ENCODE measurements around the gene SURF6. TPM values are rescaled to one million over a fixed set of nuclear protein-coding genes. Genes with fewer than 3 reads are reported as not detected.

The SURF6 gene
- total RNA-seq, 4 donors from 2014 or later, result 14.5 to 28.6 (median 22.0) TPM

DNA sequence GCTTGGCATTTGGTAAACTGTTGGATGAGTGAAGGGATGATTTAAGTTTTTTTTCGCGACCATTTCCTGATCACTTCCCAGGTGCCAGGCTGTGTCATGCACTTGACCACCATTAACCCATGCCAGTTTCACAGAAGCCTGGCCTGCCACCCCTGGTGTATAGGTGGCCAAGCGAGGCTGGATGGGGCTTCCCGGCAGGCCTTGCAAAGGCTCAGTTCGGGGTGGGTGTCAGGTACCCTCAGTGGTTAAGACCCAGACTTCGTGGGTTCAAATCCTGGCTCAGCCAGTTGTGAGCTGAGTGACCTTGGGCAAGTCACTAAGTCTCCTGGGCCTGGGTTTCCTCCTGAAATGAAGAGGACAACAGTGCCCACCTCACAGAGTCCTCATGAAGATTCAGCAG is 9.6 kb upstream of the SURF6 start:
- peaks cover 34 to 75% (median 38%) of the 10 kb centered on the region in 3 donors for H3K36me3 ChIP-seq
- H3K4me3 ChIP-seq, result no peak overlapping the region
- DNase-seq, result no peak
- H3K27ac ChIP-seq, result no peak overlapping the region
- H3K9me3 ChIP-seq, result no peaks in the 10 kb centered on the region
- peaks cover 16 to 65% (median 24%) of the 10 kb centered on the region in 3 donors for H3K4me1 ChIP-seq
- no peak for TF ChIP-seq CTCF (IDR thresholded peaks at IDR 0.05)
- no peaks in the 10 kb centered on the region for H3K27me3 ChIP-seq
- 84 to 95% methylated on average over 5 of the region's 6 CpGs for WGBS, 2 donors
- intact Hi-C loops (cut with DNase I), result no loop called here

DNA sequence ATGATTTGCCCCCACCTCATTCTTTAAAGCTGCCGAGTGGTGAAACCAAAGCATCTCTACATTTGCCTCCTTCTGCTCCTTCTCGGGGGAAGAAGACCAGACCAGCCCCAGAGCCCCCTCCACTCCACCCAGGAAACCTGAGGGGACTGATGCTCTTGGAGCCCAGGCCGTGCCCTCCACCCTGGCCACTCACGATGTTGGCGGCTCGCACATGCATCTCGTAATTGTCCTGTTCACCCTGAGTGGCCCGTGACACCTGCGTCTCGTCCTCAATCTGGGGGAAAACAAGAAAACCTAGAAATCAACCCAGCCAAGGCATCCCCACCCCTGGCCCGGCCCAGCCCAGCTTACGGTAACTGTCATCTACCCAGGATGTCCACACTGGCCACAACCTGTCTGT is 9.0 kb upstream of the SURF6 start:
- Histone ChIP-seq H3K27me3 (no peaks in the 10 kb centered on the region), H3K9me3 (no peaks in the 10 kb centered on the region), H3K4me3 (no peak overlapping the region), H3K4me1 (peaks cover 17 to 65% (median 22%) of the 10 kb centered on the region in 3 donors), H3K36me3 (peaks cover 28 to 75% (median 32%) of the 10 kb centered on the region in 3 donors), H3K27ac (no peak overlapping the region)
- DNase-seq, result no peak
- intact Hi-C loops (cut with DNase I), result no loop called here
- TF ChIP-seq POLR2A (IDR thresholded peaks at IDR 0.05), result no peak
- TF ChIP-seq CTCF (IDR thresholded peaks at IDR 0.05), result no peak
- WGBS, 2 donors, result 95 to 100% methylated on average over 2 to 9 of the region's 12 CpGs

GRCh38 chr9:133344071-133344470 is 8.1 kb upstream of the SURF6 start:
- no peak overlapping the region for H3K27ac ChIP-seq
- intact Hi-C loops (cut with DNase I), result no loop called here
- H3K27me3 ChIP-seq, result no peaks in the 10 kb centered on the region
- H3K4me3 ChIP-seq, result no peak overlapping the region
- peaks cover 13 to 65% (median 20%) of the 10 kb centered on the region in 3 donors for H3K4me1 ChIP-seq
- no peaks in the 10 kb centered on the region for H3K9me3 ChIP-seq
- no peak for TF ChIP-seq POLR2A (IDR thresholded peaks at IDR 0.05)
- no peak for TF ChIP-seq CTCF (IDR thresholded peaks at IDR 0.05)
- no peak for DNase-seq
- 87 to 92% methylated on average over 3 to 10 of the region's 19 CpGs for WGBS, 2 donors
- peaks cover 23 to 71% (median 26%) of the 10 kb centered on the region in 3 donors for H3K36me3 ChIP-seq

DNA sequence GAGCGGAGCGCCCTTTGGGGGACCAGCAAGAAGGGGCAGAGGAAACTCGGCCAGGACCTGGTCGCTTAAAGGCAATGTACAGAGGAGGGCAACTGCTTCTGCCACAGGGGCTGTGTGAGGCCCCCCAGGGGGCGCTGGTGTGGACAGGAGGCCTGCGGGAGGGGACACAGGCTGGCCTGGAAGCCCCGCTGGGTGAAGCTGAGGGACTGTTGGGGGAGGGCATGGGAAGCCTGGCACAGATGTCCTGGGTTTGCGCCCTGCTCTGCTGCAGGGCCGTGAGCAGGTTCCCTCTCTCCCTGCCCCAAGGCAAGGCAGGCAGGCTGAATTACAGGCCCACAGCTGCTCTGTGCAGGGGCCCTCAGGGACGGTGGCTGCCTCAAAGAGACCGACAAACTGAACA is 6.6 kb upstream of the SURF6 start:
- Histone ChIP-seq H3K4me1 (peaks cover 8 to 65% (median 18%) of the 10 kb centered on the region in 3 donors), H3K36me3 (peaks cover 23 to 69% (median 26%) of the 10 kb centered on the region in 3 donors), H3K27me3 (no peaks in the 10 kb centered on the region), H3K9me3 (no peaks in the 10 kb centered on the region), H3K27ac (peak overlapping the region in 2 of 4 donors; percentile 17 to 37), H3K4me3 (no peak overlapping the region)
- DNase-seq, result no peak
- TF ChIP-seq POLR2A (IDR thresholded peaks at IDR 0.05), result no peak
- intact Hi-C loops (cut with DNase I), result no loop called here
- WGBS, 2 donors, result 66 to 83% methylated on average over 3 to 6 of the region's 11 CpGs

GRCh38 chr9:133342069-133342406 is 6.0 kb upstream of the SURF6 start:
- peak in 1 of 6 experiments; percentile 17 for TF ChIP-seq CTCF (IDR thresholded peaks at IDR 0.05)
- no peak for TF ChIP-seq POLR2A (IDR thresholded peaks at IDR 0.05)
- H3K27me3 ChIP-seq, result no peaks in the 10 kb centered on the region
- intact Hi-C loops (cut with DNase I), result no loop called here
- peaks cover 8 to 65% (median 16%) of the 10 kb centered on the region in 3 donors for H3K4me1 ChIP-seq
- H3K27ac ChIP-seq, result peak overlapping the region in 2 of 4 donors; percentile 17 to 37
- WGBS, 2 donors, result 79 to 80% methylated on average over 2 to 8 of the region's 12 CpGs
- no peak overlapping the region for H3K4me3 ChIP-seq
- peaks cover 23 to 69% (median 26%) of the 10 kb centered on the region in 3 donors for H3K36me3 ChIP-seq
- H3K9me3 ChIP-seq, result no peaks in the 10 kb centered on the region
- DNase-seq, result no peak

Data from esophagus squamous epithelium (tissue), 5 donors.